Stimulated activated CD8-positive, alpha-beta memory T cell treated with anti-CD3 and anti-CD28 coated beads, Interleukin-12 subunit alpha, Interleukin-12 subunit beta, amount 100 ng/mL, for 1 hour (primary cell): ENCODE results near the gene ARHGAP4.
A peak's percentile ranks its signal among the peaks of the same experiment; 100 is the strongest.

Source experiments
- DNase-seq: peaks from one replicate; pipeline ENCODE4 v3.0.0-alpha.2; 2020; ENCODE audit warnings: low read depth

The ARHGAP4 gene

GRCh38 chrX:153945956-153946943 lies 20.2 kb upstream of the ARHGAP4 start:
- DNase-seq, result no peak

- no peak for DNase-seq
These were observed 18.7 kb upstream of the ARHGAP4 start for GRCh38 chrX:153944800-153945150.

- DNase-seq, result no peak
These were observed 18.2 kb upstream of the ARHGAP4 start, which contains the start of gene RENBP for GRCh38 chrX:153944140-153944799. Gene RENBP, minus strand, starts transcription at chrX:153944643. Its CDS starts 33 bp downstream, at chrX:153944610.

DNA sequence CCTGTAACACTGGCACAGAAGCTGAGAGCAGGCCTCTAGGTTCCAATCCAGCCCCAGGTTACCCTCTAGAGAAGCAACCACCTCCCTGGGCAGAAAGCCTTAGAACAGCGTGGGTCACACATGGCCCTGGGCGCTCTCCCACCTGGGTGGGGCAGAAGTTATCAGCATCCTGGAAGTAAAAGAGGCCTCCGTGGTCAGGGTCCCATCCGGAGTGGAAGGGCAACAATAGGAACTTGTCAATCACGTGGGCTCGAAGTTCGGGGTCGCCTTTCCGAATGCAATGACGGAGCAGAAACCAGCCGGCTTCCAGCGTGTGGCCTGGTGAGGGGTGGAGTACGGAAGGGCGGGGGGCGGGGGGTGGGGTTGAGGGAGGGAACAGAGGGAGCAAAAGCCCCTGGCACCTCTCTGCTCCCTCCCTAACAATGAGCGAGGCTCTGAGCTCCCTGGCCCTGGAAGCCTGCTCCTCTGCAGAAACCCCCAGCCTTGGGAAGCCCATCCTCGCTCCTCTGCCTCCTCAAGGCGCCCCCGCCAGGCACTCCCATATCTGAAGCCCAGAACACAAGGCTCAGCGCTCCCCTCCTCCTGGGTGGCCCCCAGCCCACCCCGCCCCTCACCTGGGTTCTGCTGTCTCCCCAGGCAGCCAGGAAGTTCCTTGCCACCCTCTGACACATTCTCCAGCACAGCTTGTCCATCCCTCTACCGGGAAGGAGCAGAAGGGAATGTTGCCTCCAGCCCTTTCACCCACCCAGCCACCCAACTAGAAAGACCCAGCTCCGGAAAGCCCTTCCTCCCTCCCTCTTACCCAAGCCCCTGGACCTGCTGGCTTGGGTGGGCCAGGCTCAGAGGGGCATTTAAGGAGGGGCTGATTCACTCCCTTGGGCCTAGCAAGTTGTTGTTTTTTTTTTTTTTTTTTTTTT lies 15.5 kb upstream of the ARHGAP4 start:
- no peak for DNase-seq

GRCh38 chrX:153939573-153939972 lies 13.5 kb upstream of the ARHGAP4 start:
- no peak for DNase-seq

DNA sequence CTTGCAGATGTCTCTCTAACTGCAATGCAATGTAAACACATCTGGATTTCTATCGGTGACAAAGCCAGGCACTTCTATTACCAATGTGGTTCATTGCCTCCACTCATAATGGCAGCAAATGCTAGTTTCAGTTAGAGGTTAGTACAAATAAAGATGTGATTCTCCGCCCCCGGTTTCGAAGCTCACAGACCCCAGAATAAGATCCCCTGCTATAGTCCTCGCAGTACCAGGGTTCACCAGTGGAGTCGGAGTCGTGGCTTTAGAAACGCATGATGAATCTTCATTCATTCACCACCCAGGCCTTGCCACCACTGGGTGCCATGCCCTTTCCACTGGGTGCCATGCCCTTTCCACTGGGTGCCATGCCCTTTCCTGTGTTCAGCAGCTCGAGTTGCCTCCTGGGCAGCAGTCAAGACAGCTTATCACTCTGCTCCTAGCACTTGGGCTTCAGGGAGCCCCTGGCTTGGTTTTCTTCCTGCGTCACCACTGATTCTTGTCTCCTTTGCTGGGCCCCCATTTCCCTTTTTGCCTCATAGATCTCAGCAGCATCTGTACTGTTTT lies 12.2 kb upstream of the ARHGAP4 start:
- DNase-seq, result no peak

DNA sequence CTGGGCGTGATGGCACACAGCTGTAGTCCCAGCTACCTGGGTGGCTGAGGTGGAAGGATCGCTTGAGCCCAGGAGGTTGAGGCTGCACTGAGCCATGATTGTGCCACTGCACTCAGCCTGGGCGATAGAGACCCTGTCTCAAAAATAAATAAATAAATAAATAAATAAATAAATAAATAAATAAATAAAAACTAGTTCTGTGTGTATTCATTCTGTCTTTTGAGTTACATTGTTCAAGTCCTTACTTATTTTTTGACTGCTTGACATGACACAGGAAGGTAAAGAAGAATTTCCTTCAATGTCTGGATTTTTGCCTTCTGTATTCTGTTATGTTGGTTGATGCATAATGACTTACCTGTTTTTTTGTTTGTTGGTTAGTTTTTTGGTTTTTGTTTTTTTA lies 11.0 kb upstream of the ARHGAP4 start:
- DNase-seq, result no peak

- DNase-seq, result no peak
These were observed 9.3 kb upstream of the ARHGAP4 start for GRCh38 chrX:153935326-153935851.

- DNase-seq, result no peak
These were observed 8.8 kb upstream of the ARHGAP4 start, which contains the start of gene NAA10 for GRCh38 chrX:153934762-153935325. Gene NAA10, minus strand, starts transcription at chrX:153935037. Its CDS starts 133 bp downstream, at chrX:153934904.

GRCh38 chrX:153934148-153934761 lies 8.2 kb upstream of the ARHGAP4 start:
- no peak for DNase-seq

DNA sequence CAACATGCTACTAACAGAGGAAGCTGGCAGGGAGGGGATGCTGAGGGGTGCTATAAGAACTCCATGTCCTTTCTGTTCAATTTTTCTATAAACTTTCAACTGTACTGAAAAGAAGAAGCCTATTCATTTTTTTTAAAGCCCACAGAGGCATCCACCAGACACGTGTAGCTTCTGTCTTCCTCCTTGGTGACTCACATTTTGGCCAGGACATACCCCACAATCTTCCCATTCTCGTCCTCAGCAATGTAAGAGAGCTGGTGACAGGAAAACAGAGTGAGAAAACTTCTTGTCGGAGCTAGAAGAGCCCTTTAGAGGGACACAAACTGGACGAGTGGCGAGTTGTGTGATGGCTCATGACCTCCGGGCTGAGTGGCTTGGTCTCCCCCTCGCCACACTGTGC lies 7.7 kb upstream of the ARHGAP4 start:
- no peak for DNase-seq

DNA sequence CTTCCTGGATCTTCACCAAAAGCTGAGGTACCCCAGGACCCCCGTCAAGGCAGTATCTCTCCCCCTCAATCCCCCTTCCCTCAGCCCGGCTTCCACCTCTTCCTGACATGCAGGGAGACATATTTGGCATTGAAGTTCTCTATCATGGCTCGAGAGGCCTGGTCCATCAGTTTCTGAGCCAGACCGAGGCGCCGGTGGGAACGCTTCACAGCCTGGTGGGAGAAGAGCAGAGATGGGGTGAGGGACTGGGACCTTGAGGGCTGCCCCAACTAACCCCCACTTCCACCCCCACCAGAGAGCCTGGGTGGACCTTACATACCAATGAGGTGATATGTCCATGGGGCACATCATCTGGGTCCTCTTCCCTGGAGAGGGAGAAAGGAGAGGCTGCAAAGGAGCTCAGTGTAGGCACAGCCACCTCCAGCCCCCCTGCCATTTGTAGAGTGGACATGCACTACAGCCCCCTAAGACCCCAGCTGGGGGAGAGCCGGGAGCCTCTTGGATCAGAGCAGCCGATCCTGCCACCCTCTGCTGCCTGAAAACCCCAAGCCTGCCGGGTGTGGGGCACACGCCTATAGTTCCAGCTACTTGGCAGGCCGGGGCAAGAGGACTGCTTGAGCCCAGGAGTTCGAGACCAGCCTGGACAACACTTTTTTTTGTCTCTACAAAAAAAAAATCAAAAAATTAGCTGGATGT lies 6.3 kb upstream of the ARHGAP4 start:
- no peak for DNase-seq

DNA sequence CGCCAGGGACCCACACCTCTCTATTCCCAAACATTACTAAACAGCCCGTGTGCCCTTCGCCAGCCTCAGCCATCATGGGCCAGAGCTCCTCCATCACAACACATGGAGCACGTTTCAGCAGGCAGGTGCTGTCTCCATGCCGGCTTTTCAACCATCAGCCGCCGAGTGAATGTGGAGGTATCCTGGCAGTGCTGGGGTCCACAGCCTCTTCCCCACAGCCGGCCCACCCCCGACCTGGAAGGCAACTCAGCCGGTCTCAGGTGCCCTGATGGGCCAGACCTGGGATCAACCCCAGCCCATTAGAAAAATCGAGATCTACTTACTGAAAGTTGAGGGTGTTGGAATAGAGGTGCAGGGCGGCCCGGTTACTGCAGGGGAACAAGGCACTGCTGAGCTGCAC lies 5.7 kb upstream of the ARHGAP4 start:
- DNase-seq, result no peak

DNA sequence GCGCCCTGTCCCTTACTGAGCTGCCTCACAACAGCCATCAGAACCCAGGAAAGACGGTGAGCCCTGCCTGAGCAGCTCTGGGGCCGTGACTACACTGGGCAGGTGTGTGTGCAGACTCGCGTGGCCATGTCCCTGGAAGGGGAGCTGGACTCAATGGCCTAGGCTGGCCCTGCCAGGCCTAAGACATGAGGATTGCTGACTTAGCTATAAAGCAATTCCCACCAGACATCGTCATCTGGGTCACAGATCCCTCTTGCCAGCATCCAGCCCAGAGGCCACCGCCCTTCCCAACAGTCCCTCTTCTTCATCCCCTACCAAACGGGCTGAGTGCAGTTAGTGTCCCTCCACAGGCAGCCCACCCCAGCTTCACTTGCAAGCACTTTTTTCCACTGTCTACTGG lies 5.1 kb upstream of the ARHGAP4 start:
- no peak for DNase-seq

DNA sequence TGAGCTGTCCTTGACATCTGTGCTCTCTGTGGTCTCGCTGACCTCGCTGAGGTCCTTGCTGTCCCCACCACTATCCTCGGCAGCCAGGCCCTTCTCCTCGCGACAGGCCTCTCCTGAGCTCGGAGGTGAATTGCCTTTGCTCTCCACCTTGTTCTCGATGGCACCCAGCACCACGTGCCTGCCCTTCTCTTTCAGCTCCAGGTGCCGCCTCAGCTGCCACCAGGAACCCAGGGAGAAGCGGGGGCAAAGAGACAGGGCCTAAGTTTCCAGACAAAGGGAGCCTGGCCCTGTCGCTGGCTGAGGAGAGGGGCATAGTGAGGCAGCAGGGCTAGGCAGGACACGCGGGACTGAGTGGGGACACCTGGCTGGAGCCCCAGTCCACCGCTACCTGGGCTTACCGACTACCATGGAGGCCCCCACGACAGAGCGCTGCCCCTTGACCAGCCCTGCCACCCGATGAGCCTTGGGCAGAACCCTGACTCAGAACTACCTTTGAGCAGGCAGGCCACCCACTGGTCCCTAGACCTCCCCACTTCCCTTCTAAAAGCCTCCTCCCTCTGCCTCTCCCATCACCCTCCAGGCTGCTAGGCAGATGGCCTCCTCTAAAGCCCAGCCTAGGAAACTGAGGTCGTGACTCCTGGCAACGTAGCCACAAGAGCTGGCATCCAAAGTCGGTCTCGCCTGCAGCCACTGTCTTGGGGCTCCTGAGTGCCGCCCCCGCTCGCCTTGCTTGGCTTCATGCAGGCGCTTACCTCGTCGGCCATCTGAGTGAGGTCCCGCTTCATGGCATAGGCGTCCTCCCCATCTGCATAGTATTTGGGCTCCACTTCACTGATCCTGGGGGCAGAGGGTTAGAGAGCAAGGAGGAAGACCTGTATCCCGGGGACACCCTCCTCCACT lies 4.2 kb upstream of the ARHGAP4 start:
- DNase-seq, result no peak

- DNase-seq, result no peak
These were observed 3.5 kb upstream of the ARHGAP4 start for GRCh38 chrX:153929576-153929975.

DNA sequence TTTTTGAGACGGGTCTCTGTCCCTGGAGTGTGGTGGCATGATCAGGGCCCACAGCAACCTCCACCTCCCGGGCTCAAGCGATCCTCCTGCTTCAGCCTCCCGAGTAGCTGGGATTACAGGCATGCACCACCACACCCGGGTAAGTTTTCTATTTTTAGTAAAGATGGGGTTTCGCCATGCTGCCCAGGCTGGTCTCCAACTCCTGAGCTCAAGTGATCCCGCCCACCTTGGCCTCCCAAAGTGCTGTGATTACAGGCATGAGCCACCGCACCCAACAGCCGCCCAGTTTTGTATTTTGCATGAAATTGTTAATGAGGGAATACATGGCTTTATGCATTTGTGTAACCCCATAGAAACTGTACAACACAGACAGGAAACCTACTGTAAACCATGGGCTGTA lies 2.8 kb upstream of the ARHGAP4 start:
- DNase-seq, result no peak

DNA sequence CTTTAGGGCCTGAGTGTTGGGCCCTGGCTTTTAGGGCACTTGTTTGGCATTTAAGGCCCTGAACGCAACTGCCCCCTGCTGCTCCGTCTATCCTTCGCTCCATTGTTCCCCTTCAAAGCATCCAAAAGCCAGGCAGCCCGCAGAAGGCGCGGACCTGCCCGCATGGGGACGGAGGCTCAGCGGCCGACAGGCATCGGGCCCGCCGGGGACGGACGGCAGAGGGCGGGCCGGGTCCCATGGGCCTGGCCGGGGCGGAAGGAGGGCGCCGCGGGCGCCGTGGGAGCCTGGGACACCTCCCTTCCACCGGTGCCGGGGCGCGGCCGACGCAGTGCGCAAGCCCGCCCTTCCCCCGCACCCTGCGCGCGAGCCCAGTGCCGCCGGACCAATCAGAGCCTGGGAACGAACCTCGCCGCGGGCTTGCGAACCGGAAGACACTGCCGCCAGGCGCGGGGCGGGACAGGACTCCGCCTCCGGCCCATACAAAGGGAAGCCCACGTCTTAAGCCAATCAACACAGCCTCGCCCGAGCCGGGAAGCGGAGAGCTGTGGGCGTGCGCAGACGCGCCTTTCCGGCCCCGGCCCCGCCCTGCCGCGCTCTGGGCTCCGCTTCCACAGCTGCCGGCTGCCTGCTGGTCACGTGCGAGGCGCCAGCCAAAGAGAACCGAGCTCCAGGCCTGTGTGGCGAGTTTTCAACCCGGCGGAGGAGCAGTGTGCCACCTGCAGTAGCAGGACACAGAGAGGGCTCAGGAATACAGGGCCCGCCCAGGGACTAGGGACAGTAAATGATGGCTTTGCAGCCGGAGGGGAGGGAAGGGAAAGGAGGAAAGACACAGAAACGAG lies 2.1 kb upstream of the ARHGAP4 start:
- peak; percentile 77 for DNase-seq
